CD4-positive, alpha-beta T cell treated with Interleukin-4 for 4 hours (primary cell): ENCODE measurements around the gene BRSK2.

Experiments used
- DNase-seq: peaks from one replicate; pipeline ENCODE4 v3.0.0-alpha.2; 2020

The BRSK2 gene

GRCh38 chr11:1470681-1471611 lies 81.2 kb downstream of the BRSK2 start:
- no peak for DNase-seq

DNA sequence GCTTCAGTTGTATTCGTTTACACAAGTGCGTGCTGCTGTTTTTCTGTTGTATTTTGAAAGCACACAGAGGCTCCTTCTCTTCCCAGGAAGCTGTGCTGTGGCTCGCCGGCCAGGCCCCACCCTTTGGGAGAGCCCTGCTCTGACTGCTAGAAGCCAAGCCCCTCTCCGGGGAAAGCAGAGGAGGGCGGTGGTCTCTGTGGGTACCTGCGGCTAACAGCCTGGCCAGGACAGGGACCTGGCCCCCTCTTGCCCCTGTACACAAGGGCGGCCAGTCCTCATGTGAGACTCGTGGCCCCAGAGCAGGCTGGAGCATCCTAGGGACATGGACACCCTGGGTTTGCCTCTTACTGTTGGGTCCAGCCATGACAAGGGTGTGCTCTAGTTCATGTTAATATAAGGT lies 82.0 kb downstream of the BRSK2 start:
- DNase-seq = no peak

- DNase-seq = no peak
Observed at GRCh38 chr11:1472180-1473005, 82.7 kb downstream of the BRSK2 start.

- no peak for DNase-seq
Observed at GRCh38 chr11:1473011-1473628, 83.4 kb downstream of the BRSK2 start.

DNA sequence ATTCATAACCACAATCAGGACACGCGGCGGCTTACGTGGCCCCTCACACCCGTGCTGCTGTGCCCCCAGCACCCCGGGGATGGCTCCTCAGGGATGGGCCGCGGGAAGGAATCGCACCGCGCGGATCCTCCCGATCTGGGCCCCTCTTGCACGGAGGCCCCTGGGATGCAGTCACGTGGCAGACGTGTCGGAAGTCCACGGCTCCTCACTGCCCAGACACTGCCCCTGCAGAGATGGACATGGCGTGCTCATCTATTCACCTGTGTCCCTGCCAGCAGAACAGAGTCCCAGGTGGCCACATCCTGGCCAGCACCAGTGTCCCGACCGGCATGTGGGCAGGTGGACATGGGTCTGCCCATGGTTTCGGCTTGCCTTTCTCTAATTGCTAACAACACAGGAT lies 84.1 kb downstream of the BRSK2 start:
- DNase-seq = no peak

- DNase-seq = no peak
Observed at GRCh38 chr11:1475841-1476240, 86.1 kb downstream of the BRSK2 start.

GRCh38 chr11:1476940-1477736 lies 87.4 kb downstream of the BRSK2 start:
- no peak for DNase-seq

- DNase-seq = no peak
Observed at GRCh38 chr11:1478011-1478410, 88.3 kb downstream of the BRSK2 start.

DNA sequence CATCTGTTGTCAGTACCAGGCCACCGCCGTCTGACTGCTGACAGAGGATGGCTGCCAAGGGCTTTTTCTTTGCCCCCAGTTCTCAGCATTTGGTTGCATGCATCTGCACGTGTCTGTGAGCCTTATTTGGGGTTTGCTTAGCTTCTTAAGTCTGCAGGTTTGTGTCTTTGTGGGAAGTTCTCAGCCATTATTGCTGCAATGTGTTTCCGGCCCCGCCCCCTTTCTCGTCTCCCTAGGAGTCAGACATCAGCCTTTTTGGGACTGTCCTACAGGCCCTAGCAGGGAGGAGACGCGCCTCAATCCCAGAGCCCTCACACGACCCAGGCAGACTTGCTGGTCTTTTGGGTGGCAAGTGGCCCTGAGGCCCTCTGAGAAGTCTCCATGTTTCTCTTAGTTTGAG lies 88.8 kb downstream of the BRSK2 start:
- DNase-seq = no peak

- DNase-seq = no peak
Observed at GRCh38 chr11:1479006-1479677, 89.4 kb downstream of the BRSK2 start.

GRCh38 chr11:1479678-1480118 lies 90.0 kb downstream of the BRSK2 start:
- no peak for DNase-seq

DNA sequence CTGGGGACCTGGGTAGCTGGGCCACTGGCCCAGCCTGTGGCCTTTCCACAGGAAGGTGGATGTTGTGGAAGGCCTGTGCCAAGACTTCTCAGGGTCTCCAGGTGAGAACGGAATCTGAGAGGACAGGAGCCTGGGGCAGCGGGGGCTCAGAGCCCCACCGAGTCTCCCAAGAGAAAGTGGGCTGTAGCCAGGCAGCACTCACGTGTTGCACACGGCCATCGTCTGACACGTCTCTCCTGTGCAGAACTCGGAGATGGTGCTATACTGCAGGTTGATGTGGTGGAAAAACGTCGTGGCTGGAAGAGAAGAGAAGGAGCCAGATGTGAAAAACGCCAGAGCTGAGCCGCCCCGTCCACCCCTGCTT lies 90.4 kb downstream of the BRSK2 start:
- no peak for DNase-seq

DNA sequence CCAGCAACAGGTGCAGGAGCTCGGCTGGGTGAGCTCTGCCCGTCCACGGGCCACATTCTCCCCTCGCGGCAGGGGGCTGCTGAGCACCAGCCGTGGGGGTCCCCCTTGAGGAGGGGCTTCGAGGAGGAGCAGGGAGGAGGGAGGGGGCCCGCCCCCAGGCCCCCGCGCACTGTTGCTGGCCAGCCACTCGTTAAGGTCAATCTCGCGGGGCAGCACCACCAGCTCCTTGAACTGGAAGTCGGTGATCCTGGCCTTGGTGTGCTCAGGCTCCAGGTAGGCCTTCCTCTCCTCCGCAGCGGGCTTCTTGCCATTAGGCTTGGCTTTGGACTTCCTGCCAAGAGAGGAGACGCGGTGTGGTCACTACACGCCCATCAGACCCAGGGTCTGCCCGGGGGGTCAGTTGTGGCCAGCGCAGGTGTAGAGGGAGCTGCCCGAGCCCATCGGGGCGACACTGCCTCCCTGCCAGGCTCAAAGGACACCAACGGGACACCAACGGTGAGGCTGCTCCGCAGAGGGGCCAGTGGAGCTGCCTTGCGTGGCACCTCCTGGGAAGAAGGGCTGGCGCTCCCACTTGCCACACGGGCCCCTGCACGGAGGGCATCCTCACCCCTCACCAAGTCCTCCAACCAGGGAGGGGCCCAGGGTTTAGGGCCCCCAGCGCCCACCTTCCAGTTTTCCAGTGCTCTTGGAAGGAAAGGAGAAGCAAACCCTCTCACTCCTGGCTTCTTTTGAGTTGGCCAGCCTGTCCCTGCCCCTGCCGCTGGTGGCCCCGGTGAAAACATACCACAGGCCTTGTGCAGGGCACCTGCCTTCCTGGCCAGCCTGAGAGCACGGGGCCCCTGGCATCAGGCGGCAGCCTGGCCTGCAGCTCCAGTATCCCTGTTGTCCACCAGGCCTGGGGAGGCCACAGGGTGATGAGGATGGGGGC lies 91.1 kb downstream of the BRSK2 start:
- DNase-seq = no peak

DNA sequence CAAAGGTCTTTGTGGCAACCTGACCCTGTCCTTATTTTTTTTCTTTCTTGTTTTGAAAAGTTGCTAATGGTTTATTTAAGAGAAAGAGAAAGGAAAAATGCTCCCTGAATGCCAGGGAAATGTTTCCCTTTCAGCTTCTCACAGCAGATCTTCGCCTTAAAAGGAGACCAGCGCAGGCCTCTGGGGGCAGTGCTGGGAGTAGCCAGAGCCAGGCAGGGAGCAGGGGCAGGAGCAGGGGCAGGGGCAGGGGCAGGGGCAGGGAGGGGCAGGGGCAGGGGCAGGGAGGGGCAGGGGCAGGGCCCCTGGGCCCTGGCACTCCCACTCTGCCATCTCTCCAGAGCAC lies 91.7 kb downstream of the BRSK2 start:
- no peak for DNase-seq

- no peak for DNase-seq
Observed at GRCh38 chr11:1481861-1482441, 92.2 kb downstream of the BRSK2 start.

GRCh38 chr11:1482581-1483444 lies 93.1 kb downstream of the BRSK2 start:
- no peak for DNase-seq

DNA sequence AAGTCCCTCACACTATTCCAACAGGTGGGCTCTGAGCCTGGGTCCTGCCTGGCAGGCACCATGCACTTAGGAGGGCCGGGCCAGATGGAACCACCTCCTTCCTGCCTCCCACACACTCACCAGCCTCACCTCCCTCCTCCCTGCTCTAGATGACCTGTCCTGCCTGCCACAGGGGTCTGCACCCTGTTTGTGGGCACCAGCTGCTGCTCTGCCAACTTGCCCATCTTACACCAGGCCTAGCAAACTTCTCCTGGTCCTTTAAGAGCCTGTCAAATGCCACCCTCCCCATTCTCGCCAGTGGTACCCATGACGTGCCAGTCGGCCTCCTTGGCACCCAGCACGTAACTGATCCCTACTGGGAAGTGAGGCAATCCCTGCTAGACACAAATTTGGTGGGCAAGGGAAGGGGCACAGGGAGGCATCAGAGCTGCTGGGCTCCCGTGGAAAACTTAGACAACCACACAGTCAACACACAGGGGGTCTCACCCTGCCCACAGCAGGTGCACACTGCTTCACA lies 93.8 kb downstream of the BRSK2 start:
- DNase-seq = no peak

GRCh38 chr11:1484061-1484671 lies 94.4 kb downstream of the BRSK2 start:
- DNase-seq = no peak
